ENCODE measurements around the gene ACTBL2.

DNA sequence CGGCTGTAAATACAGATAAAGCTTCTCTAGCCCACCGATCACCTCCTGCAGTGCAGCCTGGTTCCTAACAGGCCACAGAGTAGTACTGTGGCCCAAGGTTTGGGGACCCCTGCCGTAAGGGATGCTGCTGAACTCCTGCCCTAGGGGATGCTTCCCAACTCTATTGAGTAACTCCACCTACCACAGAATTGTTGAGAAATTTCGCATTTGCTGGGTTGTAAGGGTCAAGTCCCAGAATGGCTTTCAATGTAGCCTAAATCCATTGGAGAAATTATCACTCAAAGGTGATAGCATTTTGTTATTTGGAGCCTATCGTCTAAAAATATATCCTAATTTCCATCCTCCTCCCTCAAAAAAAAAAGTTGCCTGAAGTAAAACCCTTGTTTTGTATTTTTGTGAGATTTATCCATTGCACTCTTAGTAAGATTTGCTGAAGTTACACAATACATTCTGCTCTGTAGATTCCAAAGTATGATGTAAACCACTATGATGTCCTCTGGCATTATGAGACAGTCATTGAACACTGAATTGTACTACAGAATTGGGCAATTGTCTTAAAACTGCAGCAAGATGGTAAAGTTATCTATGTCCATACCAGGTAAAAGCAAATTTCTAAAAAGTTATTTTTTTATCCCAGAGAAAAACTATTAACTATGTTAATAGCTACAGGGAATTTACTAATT lies 14.0 kb downstream of the ACTBL2 start:
- TF ChIP-seq CTCF (IDR thresholded peaks at IDR 0.05): no peak
- TF ChIP-seq POLR2A (IDR thresholded peaks at IDR 0.05): no peak
